ENCODE data around the gene GIMAP6. TPM values are rescaled to one million over a fixed set of nuclear protein-coding genes. Genes with fewer than 3 reads are reported as not detected.
"Not testable (repeated sequence)": the region's sequence is repeated elsewhere in the genome, so short reads cannot be mapped to it uniquely, and the experiment has no call there.

The GIMAP6 gene
- total RNA-seq, 2 donors from 2014 or later = 4.8 to 7.1 TPM

DNA sequence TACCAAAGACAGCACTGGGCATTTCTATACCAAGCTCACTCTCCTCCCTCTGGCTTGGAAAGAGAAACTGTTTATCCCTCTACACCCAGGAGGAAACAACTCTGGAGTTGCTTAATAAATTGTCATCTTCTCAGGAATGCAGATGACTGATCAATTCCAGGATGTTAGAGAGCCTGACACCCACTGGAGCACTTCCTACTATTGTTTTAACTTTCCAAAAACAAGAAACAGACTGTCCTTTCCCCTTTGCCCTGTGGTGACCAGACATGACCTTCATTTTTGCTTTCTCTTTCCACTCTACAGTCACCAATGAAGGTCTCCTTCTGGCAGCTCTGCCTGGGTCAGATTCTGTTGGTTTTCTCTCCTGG lies 45.4 kb downstream of the GIMAP6 start:
- intact Hi-C loops (cut with DNase I) = no loop called here
- peak overlapping the region; percentile 35 for H3K27ac ChIP-seq
- TF ChIP-seq, protein P1, sequence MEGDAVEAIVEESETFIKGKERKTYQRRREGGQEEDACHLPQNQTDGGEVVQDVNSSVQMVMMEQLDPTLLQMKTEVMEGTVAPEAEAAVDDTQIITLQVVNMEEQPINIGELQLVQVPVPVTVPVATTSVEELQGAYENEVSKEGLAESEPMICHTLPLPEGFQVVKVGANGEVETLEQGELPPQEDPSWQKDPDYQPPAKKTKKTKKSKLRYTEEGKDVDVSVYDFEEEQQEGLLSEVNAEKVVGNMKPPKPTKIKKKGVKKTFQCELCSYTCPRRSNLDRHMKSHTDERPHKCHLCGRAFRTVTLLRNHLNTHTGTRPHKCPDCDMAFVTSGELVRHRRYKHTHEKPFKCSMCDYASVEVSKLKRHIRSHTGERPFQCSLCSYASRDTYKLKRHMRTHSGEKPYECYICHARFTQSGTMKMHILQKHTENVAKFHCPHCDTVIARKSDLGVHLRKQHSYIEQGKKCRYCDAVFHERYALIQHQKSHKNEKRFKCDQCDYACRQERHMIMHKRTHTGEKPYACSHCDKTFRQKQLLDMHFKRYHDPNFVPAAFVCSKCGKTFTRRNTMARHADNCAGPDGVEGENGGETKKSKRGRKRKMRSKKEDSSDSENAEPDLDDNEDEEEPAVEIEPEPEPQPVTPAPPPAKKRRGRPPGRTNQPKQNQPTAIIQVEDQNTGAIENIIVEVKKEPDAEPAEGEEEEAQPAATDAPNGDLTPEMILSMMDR (IDR thresholded peaks at IDR 0.05) = no peak

DNA sequence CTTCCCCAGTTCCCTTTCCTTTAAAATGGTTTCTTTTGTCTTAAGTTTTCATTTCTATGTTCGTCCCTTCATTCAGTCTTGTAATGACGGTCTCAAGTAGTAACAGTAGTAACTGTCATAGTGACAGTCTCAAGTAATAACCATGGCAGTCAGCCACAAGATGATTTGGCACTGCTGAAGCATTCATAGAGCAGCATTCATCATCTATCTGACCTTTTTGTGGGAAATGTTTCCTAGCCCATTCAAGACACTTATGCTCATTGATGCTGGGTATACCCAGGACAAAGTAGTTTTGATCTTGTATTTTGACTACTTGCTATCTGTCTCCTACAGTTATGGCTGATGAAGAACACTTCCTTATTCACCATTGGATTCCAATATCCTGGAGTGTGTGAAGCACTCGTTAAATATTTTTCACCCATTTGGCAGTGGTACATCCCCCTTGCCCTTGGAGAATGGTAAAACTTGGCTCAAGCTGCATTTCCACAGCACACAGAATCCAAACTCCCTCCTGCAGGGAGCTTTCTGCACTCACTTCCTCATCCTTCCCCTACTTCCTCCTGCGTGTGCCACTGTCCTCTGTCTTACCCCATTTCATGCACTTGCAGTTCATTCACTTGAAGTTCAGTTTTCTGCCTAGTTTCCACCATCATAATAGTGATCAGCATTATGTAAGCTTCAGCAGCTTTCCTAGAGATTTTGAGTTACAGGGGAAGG lies 46.0 kb downstream of the GIMAP6 start:
- H3K36me3 ChIP-seq = no peaks in the 10 kb centered on the region
- H3K9me3 ChIP-seq = no peaks in the 10 kb centered on the region
- DNase-seq = no peak
- H3K27ac ChIP-seq = peak overlapping the region; percentile 35
- H3K4me3 ChIP-seq = no peak overlapping the region
- H3K4me1 ChIP-seq = peaks cover 7% of the 10 kb centered on the region
- no peaks in the 10 kb centered on the region for H3K27me3 ChIP-seq
- H3K9ac ChIP-seq (ENCODE audit: low read depth in 2 of 2, low read length in 2 of 2) = no peak overlapping the region
- intact Hi-C loops (cut with DNase I) = no loop called here
- TF ChIP-seq, protein P1 (IDR thresholded peaks at IDR 0.05) = no peak

More for the DNA sequence above, 45.4 kb downstream of the GIMAP6 start:
- Histone ChIP-seq H3K9me3 (no peaks in the 10 kb centered on the region), H3K4me1 (peaks cover 7% of the 10 kb centered on the region), H3K4me3 (no peak overlapping the region), H3K27me3 (no peaks in the 10 kb centered on the region), H3K36me3 (no peaks in the 10 kb centered on the region), H3K9ac (ENCODE audit: low read depth in 2 of 2, low read length in 2 of 2) (no peak overlapping the region)
- no peak for DNase-seq

DNA sequence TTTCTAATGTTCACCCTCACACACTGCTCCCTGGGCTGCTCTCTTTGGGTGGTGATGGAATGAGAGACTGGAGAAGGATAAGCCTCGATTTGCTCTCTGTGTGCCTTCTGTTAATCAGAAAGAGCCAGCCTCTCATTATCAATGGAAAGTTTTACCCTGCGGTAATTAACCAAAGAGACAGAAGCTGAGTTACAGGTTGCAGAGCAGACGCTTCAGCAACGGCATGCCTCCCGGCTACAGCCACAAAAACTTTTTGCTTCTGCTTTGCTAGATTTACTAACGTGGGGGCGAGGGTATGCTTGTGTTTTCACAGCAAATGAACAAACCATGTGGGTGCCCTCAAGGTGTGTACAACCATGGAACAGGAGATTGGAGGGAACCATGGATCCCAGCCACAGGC lies 47.0 kb downstream of the GIMAP6 start:
- intact Hi-C loops (cut with DNase I) = no loop called here
- TF ChIP-seq, protein P1 (IDR thresholded peaks at IDR 0.05) = no peak
- no peaks in the 10 kb centered on the region for H3K9me3 ChIP-seq
- H3K27me3 ChIP-seq = no peaks in the 10 kb centered on the region
- no peak overlapping the region for H3K4me3 ChIP-seq
- peaks cover 7% of the 10 kb centered on the region for H3K4me1 ChIP-seq
- no peak overlapping the region for H3K9ac ChIP-seq (ENCODE audit: low read depth in 2 of 2, low read length in 2 of 2)
- H3K36me3 ChIP-seq = no peaks in the 10 kb centered on the region
- no peak overlapping the region for H3K27ac ChIP-seq
- no peak for DNase-seq

DNA sequence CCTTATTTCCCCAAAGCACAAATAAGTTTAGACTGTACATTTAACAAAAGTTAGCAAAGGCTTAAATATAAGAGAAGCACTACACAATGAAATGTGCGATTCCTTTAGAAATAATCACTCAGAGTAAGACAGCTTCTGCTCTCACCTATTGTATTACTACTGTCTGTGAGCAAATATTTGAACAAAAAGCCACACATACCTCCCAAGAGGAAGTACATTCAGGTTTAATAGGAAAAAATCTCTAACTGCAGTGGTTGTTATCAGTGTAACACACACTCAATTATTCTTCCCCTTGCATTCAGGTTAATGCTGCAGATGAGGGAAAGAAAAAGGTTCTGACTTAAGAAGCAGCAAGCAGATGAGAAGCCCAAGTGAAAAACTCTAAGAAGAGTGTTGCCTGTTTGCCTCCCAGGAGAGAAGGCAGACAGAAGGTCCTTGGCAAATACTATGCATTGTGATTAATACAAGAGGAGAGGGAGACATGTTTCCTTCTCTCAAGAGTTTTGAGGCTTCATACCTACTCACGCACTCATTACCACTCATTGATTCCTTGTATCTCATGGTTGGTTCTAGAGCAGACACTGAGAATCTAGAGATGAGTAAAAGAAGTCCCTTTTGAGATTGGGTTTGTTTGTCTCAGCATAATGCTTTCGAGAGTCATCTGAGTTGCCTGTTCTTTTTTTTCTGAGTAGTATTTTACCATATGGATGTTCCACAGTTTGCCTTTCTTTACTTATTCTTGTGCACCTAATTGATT lies 51.4 kb downstream of the GIMAP6 start:
- Histone ChIP-seq H3K9me3 (no peaks in the 10 kb centered on the region), H3K27ac (peak overlapping the region; percentile 52), H3K4me3 (no peak overlapping the region), H3K27me3 (no peaks in the 10 kb centered on the region), H3K4me1 (no peaks in the 10 kb centered on the region), H3K36me3 (no peaks in the 10 kb centered on the region), H3K9ac (ENCODE audit: low read depth in 2 of 2, low read length in 2 of 2) (no peak overlapping the region)
- no peak for DNase-seq
- intact Hi-C loops (cut with DNase I) = no loop called here
- TF ChIP-seq, protein P1 (IDR thresholded peaks at IDR 0.05) = no peak

DNA sequence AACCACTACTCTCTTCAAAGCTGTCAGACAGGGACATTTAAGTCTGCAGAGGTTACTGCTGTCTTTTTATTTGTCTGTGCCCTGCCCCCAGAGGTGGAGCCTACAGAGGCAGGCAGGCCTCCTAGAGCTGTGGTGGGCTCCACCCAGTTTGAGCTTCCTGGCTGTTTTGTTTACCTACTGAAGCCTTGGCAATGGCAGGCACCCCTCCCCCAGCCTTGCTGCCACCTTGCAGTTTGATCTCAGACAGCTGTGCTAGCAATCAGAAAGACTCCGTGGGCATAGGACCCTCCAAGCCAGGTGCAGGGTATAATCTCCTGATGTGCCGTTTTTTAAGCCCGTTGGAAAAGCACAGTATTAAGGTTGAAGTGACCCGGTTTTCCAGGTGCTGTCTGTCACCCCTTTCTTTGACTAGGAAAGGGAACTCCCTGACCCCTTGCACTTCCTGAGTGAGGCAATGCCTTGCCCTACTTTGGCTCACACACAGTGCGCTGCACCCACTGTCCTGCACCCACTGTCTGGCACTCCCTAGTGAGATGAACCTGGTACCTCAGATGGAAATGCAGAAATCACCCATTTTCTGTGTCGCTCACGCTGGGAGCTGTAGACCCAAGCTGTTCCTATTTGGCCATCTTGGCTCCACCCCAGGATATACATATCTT lies 52.1 kb downstream of the GIMAP6 start:
- peak; percentile 77 for DNase-seq
- intact Hi-C loops (cut with DNase I); H3K4me3 ChIP-seq; H3K4me1 ChIP-seq; H3K27me3 ChIP-seq; H3K36me3 ChIP-seq; H3K9ac ChIP-seq (ENCODE audit: low read depth in 2 of 2, low read length in 2 of 2); H3K9me3 ChIP-seq: not testable (repeated sequence)
- peak overlapping the region; percentile 52 for H3K27ac ChIP-seq

Other genes with a start within 250 kb of the GIMAP6 start
- 1 to 10 TPM; 3.4 to 4.5 TPM for gene GIMAP8, start 181.8 kb downstream of the GIMAP6 start, total RNA-seq
- gene GIMAP7, start 117.5 kb downstream of the GIMAP6 start, total RNA-seq = 1 to 10 TPM; 4.8 to 5.6 TPM
- gene GIMAP4, start 65.0 kb downstream of the GIMAP6 start, total RNA-seq = 10 to 100 TPM in 1 of 2 donors, 1 to 10 TPM in 1; 6.6 to 12.7 TPM
- 1 to 10 TPM; 6.5 to 6.9 TPM for gene GIMAP2, start 53.3 kb upstream of the GIMAP6 start, total RNA-seq
- gene GIMAP1, start 84.2 kb upstream of the GIMAP6 start, total RNA-seq = 1 to 10 TPM in 1 of 2 donors, under 1 TPM in 1; 0.94 to 1.6 TPM
- 1 to 10 TPM; 2.5 to 5.2 TPM for gene GIMAP5, start 105.0 kb upstream of the GIMAP6 start, total RNA-seq
- gene TMEM176B, start 168.0 kb upstream of the GIMAP6 start, total RNA-seq = 100 to 1,000 TPM; 154 to 256 TPM
- 100 to 1,000 TPM; 130 to 170 TPM for gene TMEM176A, start 168.4 kb upstream of the GIMAP6 start, total RNA-seq
- gene AOC1, start 220.1 kb upstream of the GIMAP6 start, total RNA-seq = 100 to 1,000 TPM; 308 to 353 TPM

All from colonic mucosa (tissue), 4 donors.